Activated CD4-positive, alpha-beta T cell treated with anti-CD3 and anti-CD28 coated beads, Interleukin-2, amount 50 U/mL, for 16 hours (primary cell): ENCODE results near the gene NOD1.
"Not testable (repeated sequence)": the region's sequence is repeated elsewhere in the genome, so short reads cannot be mapped to it uniquely, and the experiment has no call there.

Source experiments
- DNase-seq: peaks from one replicate; pipeline ENCODE4 v3.0.0-alpha.2; 2020

The NOD1 gene, protein sequence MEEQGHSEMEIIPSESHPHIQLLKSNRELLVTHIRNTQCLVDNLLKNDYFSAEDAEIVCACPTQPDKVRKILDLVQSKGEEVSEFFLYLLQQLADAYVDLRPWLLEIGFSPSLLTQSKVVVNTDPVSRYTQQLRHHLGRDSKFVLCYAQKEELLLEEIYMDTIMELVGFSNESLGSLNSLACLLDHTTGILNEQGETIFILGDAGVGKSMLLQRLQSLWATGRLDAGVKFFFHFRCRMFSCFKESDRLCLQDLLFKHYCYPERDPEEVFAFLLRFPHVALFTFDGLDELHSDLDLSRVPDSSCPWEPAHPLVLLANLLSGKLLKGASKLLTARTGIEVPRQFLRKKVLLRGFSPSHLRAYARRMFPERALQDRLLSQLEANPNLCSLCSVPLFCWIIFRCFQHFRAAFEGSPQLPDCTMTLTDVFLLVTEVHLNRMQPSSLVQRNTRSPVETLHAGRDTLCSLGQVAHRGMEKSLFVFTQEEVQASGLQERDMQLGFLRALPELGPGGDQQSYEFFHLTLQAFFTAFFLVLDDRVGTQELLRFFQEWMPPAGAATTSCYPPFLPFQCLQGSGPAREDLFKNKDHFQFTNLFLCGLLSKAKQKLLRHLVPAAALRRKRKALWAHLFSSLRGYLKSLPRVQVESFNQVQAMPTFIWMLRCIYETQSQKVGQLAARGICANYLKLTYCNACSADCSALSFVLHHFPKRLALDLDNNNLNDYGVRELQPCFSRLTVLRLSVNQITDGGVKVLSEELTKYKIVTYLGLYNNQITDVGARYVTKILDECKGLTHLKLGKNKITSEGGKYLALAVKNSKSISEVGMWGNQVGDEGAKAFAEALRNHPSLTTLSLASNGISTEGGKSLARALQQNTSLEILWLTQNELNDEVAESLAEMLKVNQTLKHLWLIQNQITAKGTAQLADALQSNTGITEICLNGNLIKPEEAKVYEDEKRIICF

DNA sequence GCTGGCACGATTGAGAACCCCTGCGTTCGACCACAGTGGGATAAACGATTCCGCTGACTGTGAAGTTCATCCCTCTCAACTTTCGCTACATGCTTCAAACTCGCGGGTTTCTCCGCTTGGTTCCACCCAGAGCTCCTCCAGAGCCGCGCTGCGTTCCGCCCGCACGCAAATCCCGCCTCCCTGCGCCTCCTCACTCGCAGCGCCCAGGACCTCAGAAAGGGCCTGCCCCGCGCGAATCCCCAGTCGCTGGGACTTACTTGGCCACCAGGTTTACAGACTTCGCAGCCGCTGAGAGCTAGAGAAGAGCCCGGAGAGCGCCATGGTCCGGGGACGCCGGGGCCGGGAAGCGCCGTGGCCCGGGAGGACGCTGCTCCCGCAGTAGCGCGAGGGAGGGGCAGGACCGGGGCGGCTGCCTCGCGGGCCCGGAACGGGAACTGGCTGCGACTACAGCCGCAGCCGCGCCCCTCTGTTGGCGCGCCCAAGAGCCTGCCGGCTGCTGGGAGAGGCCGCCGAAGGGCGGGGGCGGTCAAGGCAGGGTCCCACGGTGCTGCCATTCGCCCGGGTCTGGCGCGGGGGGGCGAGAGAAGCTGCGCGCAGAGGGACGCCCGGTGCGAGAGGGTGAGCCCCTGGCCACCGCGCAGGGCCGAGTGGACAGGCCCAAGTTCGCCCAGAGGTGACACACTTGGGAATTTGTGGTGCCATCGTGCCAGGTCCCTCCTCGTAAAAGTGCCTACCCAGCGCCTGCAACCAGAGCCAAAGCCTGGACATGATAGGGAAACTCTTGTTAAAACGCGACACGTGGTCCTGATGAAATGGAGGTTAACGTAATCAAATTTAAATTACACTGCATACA lies at the start of gene NOD1:
Gene NOD1, minus strand, starts transcription at position 436 of the 853 bp plus-strand sequence. CDS start 21,863 bp downstream, outside the sequence.
- DNase-seq = peak; percentile 74

DNA sequence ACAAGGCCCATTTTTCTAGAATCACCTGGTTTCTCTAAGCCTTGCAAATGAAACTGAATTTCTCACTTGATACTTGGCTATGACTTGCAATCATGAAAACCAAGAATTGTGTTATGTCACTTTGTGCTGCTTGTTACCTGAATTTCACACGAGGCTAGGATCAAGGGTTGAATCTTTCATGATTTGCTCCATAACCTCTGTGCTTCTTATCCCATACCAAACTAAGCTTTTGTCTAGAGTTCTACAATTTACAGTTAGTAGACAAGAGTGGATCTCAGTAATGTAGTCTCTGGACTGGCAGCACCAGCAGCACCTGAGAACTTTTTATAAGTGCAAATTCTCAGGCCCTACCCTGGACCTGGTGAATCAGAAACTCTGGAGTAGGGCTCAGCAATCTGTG lies 48.7 kb upstream of the NOD1 start:
- not testable (repeated sequence) for DNase-seq

DNA sequence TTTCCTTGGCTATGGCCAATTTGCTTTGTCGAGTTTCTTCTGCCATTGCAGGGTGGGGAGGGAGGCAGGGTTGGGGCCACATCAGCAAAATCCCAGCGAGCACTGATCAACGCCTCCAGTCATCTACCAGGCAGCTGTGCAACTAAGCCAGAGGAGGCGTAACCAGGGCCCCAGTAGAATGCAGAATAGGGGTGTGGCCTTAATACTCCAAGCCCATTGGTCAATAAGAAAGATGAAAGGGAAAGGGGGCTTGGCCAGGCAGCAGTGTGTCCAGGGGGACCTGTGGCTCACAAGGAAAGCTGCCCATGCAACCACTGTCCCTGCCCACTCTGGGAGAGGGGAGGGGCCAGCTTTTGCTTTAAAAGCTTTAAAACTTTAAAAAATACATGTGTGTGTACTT lies 47.6 kb upstream of the NOD1 start:
- DNase-seq = no peak

DNA sequence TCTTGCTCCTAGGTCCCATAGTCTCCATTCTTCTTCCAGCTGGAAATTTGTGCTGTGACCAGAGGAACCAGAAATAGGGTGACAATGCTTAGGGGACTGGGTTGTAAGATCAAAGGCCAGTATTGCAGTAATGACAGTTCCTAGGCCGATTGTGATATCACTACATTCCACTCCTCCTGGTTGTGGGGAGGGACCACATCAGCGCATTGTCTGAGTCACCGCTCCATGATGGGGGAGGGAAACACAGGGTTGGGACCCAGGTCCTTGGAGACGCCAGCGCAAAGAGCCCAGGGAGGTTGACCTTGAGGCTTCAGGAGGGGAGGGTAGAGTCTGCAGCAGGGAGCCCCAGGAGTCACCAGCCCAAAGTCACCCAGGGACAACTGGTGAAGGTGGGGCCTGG lies 46.8 kb upstream of the NOD1 start:
- DNase-seq = no peak

DNA sequence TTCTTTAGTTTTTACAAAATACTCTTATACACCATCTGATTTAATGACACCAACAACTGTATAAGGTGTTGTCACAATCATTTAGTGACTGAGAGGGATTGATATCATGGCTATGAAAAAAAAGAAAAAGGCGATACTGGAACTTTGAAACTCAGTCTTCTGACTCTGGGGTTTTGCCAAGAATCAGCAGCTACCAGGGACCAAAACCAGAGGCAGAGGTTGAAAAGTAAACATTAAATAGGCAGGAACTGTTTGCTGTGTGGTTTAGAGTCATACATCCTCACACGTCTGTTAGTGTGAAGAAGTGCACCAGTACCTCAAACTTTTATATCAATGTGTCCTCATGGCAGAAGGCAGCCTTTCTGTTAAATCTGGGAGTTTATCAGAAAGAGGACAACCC lies 46.0 kb upstream of the NOD1 start:
- DNase-seq = no peak

DNA sequence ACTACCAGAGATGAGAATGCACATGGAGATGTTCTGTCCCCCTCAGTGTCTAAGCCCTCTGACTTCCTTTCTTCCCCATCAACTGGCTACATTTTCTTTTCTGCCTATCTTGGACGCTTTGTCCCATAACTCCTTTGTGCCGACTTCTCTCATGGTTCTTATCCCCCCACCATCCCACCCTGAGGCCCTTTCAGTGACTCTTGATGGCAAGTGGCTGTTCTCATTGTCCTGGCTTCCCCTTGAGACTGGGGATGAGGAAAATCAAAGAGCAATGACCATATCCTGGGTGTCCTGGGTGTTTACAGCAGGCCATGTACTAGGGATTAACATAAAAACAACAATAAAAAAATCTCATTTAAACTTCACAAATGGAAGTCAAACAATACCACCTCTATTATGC lies 44.9 kb upstream of the NOD1 start:
- DNase-seq = no peak

DNA sequence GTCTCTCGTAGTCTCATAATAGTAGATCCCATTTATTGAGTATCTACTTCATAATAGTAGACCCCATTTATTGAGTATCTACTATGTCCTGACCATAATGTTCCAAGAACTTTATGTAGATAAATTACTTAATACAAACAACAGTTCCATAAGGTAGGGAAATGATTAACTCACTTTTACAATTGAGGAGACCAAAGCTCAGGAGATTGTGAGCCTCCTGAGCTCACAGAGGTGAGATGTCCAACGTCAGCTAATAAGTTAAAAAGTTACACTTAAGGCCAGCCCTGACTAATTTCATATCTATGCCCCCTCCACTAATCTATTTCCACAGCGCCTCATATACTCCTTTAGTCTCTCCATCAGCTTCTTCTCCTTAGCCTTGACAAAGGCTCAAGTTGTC lies 43.6 kb upstream of the NOD1 start:
- DNase-seq = no peak

DNA sequence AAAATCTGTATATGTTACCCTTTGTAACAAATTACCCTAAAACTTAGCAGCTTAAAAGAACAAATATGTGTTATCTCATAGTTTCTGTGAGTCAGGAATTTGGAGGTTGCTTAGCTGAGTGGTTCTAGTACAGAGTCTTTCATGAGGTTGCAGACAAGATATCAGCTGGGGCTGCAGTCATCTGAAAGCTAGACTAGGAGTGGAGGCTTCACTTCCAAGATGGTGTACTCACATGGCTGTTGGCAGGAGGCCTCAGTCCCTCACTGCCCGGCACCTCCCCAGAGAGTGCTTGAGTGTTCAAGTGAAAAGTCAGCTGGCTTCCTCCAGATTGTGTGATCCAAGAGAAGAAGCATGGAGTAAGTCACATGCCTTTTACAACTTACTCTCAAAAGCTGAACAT lies 42.9 kb upstream of the NOD1 start:
- no peak for DNase-seq

DNA sequence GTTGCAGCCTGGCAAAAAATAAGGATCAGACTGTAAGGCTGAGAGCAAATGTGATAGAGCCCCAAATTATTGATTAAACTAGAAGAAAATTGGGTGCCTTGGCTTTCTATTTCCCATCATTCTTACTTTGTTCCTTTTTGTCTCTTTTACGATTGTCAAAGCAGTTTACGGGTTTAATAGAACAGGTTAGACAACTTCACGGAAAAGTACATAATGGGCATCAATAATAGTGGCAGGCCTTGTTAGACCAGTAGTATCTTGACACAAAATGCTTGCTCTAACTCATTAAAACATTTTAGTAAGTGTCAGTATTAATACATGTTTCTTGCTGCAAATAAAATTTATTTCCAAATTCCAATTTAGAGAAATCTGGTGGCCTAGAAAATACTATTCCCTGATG lies 40.5 kb upstream of the NOD1 start:
- DNase-seq = no peak

DNA sequence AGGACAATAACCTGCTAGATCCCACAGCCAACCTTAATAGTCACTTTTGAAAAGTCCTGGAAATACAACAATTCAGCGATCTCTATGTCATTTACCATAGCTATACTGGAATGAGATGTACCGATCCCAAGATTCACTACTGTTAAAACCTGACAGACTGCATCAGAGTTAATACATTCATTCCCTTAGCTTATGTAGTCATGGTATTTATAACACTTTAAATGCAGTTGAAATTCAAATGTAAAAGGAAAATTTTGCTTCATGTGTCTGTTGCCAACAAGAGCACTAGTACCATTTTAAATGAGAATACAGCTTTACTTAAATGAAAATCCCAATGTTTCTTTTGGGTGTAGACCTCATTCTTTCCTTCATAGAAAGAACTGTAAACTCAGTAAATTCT lies 37.2 kb upstream of the NOD1 start:
- DNase-seq = no peak

DNA sequence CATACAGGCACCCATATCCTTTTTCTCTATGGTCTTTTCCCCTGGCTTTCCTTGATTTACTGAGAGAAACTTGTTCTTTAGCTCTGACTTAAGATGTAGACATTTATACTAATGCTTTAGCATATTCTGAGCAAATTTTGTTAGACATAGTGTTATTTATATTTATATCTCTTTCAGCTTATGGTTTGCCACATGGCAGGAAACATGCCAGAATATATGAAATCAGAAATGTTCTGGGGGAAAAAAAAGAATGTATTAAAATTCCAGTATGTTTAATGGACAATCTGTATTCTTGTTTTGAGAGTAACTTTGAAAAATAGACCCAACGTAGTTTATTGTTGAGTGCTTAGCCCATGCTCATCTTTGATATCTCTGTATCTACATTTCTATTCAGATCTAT lies 36.2 kb upstream of the NOD1 start:
- DNase-seq = no peak

DNA sequence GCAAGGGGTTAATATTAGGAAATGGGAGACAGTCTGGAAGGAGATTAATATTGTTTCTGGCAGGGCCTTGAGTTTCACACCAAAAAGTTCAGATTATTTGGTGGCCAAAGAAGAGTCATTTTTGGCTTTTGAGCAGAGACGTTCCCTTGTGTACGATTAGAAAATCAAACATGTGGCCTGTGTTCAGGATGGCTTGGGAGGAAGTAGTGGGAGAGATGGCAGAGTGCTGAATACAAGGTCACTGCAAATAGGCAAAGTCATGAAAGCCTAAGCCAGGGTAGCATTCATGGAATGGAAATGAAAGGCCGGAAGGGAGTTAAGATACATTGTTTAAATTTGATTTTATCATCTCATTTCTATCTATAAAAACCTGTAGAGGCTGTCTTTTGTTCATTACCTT lies 35.6 kb upstream of the NOD1 start:
- no peak for DNase-seq

DNA sequence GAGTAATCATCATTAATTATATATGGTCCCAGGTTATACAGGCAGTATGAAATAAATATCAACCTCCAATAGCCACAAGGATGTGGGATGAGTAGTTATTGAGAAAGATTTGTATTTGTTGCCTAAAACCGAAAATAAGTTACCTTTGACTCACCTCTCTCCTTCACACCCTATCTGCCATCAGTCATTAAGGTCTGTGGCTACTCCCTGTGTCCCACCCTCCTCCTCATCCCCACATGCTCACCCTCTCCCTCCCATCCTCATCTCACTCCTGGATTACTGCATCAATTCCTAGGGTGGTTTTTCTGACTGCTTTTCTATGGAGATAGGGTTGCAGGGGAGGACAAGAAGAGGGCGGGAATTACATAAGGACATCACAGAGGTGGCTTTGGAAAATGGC lies 35.2 kb upstream of the NOD1 start:
- no peak for DNase-seq

DNA sequence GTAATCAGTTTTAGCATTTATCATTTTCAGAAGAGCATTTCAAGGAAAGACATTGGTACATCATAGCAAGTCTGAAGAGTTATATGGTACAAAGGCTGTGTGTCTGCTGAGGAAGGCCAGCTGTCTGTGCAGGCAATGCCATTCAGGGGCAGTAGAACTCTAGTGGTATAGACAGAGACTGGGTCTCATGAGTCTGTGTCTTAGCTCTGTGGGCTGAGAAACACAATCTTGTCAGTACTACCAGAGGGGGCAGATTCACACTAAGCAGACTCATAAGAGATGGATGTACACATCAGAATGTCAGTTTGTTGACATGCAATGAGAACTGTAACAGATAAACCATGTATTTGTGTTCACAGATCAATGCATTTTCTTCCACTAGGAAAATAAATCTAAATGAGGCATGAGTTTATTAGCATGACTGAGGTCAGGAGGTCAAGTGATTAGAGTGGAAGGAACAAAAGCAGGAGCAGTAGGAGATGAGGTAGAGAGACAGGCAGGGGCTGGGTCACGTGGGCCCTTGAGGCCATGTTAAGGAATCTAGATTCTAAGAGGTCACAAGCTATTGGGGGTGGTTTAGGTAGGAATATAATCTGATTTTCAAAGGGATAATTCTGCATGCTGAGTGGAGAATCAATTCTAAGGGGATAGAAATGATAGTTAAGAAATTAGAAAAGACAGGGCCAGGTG lies 33.5 kb upstream of the NOD1 start:
- no peak for DNase-seq

DNA sequence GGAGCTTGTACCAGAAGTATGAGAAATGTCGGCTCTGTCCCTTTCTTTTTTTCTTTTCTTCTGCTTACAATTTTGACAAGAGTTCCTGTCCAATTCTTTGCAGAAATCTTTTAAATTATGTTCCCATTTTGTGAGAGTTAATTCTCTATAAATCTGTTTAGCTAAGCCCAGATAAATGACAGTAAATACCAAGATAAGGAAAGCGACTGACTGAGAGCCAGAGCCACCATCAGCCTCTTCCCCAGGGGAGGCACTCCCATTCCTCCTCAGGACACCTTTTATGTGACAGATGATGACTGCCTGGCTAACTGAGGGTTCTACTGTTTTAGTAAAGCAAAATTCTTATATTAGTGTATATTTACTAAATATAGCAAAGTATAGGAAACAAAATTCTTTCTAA lies 32.9 kb upstream of the NOD1 start:
- no peak for DNase-seq

DNA sequence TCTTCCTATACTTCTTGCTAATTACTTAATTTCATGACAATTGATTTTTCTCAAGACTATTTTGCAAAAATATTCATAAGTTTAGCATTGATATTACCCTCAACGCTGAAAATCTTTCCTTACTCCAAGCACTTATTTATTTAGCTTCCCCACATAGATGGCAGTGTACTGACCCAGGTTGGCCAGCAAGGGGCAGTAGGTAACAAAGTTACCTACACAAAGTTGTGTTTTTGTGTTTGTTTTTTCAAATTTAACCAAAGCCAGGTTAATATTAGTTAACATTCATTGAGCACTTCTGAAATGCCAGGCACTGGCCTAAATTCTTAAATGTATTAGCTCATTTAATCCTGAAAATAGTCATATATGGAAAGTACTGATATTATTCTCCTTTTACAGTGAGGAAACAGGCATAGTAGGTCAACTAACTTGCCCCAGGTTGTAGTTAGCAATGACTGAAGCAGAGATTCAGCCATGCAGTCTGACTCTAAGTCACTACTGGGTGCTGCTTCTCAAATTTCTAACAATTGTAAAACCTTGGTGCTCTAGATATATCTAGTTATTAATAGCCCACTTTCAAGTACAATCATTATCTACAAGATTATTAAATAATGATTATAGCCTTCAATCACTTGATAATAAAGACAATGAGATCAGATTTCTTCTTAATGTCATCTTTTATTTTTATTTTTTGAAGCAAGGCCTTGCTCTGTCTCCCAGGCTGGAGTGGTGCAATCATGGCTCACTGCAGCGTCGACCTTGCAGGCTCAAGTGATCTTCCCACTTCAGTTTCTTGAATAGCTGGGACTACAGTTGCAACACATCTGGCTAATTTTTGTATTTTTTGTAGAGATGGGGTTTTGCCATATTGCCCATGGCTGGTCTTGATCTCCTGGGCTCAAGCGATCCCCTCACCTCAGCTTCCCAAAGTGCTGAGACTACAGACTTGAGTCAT lies 31.8 kb upstream of the NOD1 start:
- peak; percentile 37 for DNase-seq

DNA sequence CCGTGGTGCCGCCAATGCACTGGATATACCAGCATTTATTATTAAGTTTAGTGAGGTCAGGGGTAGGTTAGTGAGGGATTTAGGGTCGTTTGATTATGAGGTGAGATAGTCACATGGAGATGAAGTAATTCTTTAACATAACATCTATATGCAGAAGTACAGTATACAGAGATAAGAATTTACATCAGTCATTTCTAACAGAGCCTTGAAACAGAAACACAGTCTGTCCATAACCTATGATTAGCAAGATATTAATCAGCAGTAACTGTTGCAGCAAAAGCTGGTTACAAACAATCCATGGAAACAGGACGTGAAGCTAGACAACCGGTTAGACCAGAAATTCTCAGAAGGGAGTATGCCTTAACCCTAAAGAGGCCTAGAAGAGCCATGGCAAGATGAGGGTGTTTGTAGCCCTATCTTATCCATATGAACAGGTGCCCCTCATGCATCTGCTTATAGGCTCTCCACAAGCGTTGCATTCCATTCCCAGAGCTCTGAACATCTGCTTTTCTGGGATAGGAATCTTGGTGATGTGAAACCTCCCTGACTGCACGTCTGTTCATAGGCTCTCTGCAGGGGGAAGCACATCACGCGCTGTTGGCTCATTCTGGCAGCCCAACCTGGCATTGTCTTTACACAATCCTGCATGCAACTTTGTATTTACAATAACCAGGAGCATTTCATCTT lies 30.7 kb upstream of the NOD1 start:
- not testable (repeated sequence) for DNase-seq

DNA sequence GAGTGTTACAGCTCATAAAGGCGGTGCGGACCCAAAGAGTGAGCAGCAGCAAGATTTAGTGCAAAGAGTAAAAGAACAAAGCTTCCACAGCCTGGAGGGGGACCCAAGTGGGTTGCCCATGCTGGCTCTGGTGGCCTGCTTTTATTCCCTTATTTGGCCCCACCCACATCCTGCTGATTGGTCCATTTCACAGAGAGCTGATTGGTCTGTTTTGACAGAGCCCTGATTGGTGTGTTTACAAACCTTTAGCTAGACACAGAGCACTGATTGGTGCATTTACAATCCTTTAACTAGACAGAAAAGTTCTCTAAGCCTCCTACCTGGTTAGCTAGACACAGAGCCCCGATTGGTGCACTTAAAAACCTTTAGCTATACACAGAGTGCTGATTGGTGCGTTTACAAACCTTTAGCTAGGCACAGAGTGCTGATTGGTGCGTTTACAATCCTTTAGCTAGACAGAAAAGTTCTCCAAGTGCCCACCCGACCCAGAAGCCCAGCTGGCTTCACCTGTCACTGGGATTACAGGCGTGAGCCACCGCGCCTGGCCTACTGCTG lies 28.8 kb upstream of the NOD1 start:
- not testable (repeated sequence) for DNase-seq

DNA sequence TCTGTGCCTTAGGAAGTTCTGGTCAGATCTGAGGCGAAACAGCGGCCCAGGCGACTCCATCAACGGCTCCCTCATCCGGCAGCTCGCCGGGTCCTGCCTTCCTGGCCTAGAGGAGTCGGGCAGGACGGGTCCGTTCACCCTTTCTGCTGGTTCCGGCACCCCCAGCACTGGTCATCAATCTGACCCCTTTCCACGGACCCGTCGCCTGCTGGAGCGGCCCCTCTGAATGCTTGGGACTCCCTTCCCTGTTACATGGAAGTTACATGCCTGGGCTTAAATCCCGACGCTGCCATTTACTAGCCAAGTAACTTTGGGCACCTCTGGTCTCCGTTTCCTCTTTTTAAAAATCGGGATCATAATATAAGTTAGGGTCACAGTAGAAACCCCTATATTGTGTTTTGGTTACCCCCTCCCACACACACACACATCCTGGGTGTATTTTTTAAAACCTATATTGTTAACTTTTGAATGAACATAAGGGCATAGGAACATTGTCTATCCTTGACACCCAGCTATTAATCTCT lies 26.7 kb upstream of the NOD1 start:
- DNase-seq = no peak
